HepG2 (cell line): ENCODE measurements around the gene TXNRD2. TPM values are rescaled to one million over a fixed set of nuclear protein-coding genes. Genes with fewer than 3 reads are reported as not detected.
A peak's percentile ranks its signal among the peaks of the same experiment; 100 is the strongest.

Experiments
- ARNT ChIP-seq: fragments of 450-650 bp; IDR thresholded peaks from 2 replicates; pipeline ENCODE4 v1.6.1; 2017
- ATF1 ChIP-seq: IDR thresholded peaks from 2 replicates; pipeline ENCODE4 v1.6.1; 2016; ENCODE audit warnings: mild to moderate bottlenecking, control low read depth
- IKZF1 ChIP-seq: fragments of 450-650 bp; IDR thresholded peaks from 2 replicates; pipeline ENCODE4 v1.7.1; 2016
- MLXIP ChIP-seq: sonication (generic); formaldehyde crosslinking; IDR thresholded peaks from 2 replicates; pipeline ENCODE4 v1.9.0; 2021; ENCODE audit warnings: missing genetic modification reagents, borderline replicate concordance
- MTA1 ChIP-seq: sonication (generic); formaldehyde crosslinking; IDR thresholded peaks from 2 replicates; pipeline ENCODE4 v1.4.0; 2020; ENCODE audit warnings: missing genetic modification reagents, mild to moderate bottlenecking, borderline replicate concordance
- PHF5A ChIP-seq: IDR thresholded peaks from one replicate; pipeline ENCODE4 v1.6.1; 2018; ENCODE audit warnings: low read depth, missing genetic modification reagents; ENCODE audit not compliant: unreplicated experiment
- RELA ChIP-seq: sonication (generic); formaldehyde crosslinking; IDR thresholded peaks from 2 replicates; pipeline ENCODE4 v1.4.0; 2020; ENCODE audit warnings: missing genetic modification reagents
- RFXANK ChIP-seq: IDR thresholded peaks from 2 replicates; pipeline ENCODE4 v1.6.1; 2016
- SMAD3 ChIP-seq: sonication (generic); formaldehyde crosslinking; IDR thresholded peaks from 2 replicates; pipeline ENCODE4 v1.4.0; 2020; ENCODE audit warnings: missing genetic modification reagents
- SOX13 ChIP-seq, 3 experiments: fragments of 450-650 bp in 1 of 3; sonication (generic) in 1 of 3; formaldehyde crosslinking in 1 of 3; IDR thresholded peaks in 2 of 3; conservative IDR thresholded peaks in 1 of 3; 2 replicates each; pipeline versions ENCODE4 v1.5.0 to v1.6.1; 2016 to 2020; ENCODE audit warnings: antibody characterized with exemption in 1 of 3, mild to moderate bottlenecking in 1 of 3, missing compliant biosample characterization in 1 of 3, missing genetic modification reagents in 1 of 3, moderate library complexity in 1 of 3
- SP4 ChIP-seq: sonication (generic); formaldehyde crosslinking; IDR thresholded peaks from 2 replicates; pipeline ENCODE4 v1.8.1; 2023; ENCODE audit warnings: mild to moderate bottlenecking, missing genetic modification reagents
- ZBTB33 ChIP-seq: sonication (generic); formaldehyde crosslinking; IDR thresholded peaks from 2 replicates; pipeline ENCODE4 v1.4.0; 2020; ENCODE audit warnings: missing genetic modification reagents
- ZNF510 ChIP-seq: sonication (generic); formaldehyde crosslinking; IDR thresholded peaks from 2 replicates; pipeline ENCODE4 v1.4.0; 2020; ENCODE audit warnings: low read depth, mild to moderate bottlenecking, missing genetic modification reagents
- ZNF597 ChIP-seq: sonication (generic); formaldehyde crosslinking; IDR thresholded peaks from 2 replicates; pipeline ENCODE4 v1.5.0; 2020; ENCODE audit warnings: missing genetic modification reagents
- ZNF770 ChIP-seq: sonication (generic); formaldehyde crosslinking; IDR thresholded peaks from 2 replicates; pipeline ENCODE4 v1.5.0; 2020; ENCODE audit warnings: mild to moderate bottlenecking, missing genetic modification reagents
- ZNF780A ChIP-seq: sonication (generic); formaldehyde crosslinking; IDR thresholded peaks from 2 replicates; pipeline ENCODE4 v1.8.0; 2022; ENCODE audit warnings: mild to moderate bottlenecking, missing genetic modification reagents, moderate library complexity
- ZSCAN29 ChIP-seq: sonication (generic); formaldehyde crosslinking; conservative IDR thresholded peaks from 2 replicates; pipeline ENCODE4 v1.4.0; 2020; ENCODE audit warnings: mild to moderate bottlenecking, missing genetic modification reagents
- polyA plus RNA-seq, 8 experiments: library from polyadenylated mRNA; depleted of rRNA in 3 of 8; stranded (reverse) in 7 of 8; unstranded in 1 of 8; fragments of >200 nt; fragmentation: Illumina TruSeq in 4 of 8; extraction: Trizol in 4 of 8; gene quantifications; 2 replicates each; pipeline versions ENCODE4 v1.2.1 to v1.2.3, GENCODE V29; 2011 to 2016; ENCODE audit warnings: low read depth in 4 of 8, missing spikeins in 1 of 8, mixed read lengths in 1 of 8; ENCODE audit not compliant: insufficient read depth in 1 of 8
- total RNA-seq, 5 experiments: library from RNA; depleted of rRNA; stranded (reverse); fragments of >200 nt; fragmentation: Illumina TruSeq; extraction: Trizol; gene quantifications; 2 replicates each; pipeline ENCODE4 v1.2.3, GENCODE V29; 2016; ENCODE audit warnings: low read depth in 1 of 5
- TF ChIP-seq, protein P1 (sequence below): sonication (generic); formaldehyde crosslinking; IDR thresholded peaks from 2 replicates; pipeline ENCODE4 v1.4.0; 2020; ENCODE audit warnings: missing genetic modification reagents

The TXNRD2 gene
- total and polyA plus RNA-seq, 2 of the 13 experiments (the other 11 are each of a cell fraction or from before 2014, with no cell fraction given): 17.5 to 18.6 TPM

DNA sequence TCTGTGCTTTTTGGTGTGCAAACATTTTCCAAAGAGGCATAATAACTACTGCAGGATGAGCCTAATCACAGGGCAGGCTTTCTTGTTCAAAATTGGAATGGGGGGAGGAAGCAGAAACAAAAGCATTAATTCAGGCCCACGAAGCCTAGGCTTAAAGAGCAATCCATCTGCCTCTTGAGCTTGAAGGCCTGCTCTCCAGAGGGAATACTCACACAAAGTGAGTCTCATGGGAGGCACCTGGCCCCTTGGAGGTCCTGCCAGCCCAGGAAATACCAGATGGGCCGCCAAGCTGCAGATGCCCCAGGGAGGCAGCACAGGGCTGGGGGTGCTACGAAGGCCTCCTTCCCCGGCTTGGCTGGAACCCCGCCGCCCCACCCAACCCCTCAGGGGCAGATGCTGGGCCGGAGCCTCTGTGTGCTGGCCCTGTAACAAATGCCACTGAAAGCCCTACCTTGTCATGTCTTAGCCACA is 39.3 kb downstream of the TXNRD2 start (continued):
- TF ChIP-seq ZBTB33 (CRISPR knock-in tag): 0 out of 2 replicates have a peak, but pooled peaks have one; percentile 30
- no peak for TF ChIP-seq MTA1 (CRISPR knock-in tag)
- TF ChIP-seq ZNF510 (CRISPR knock-in tag): no peak
- no peak for TF ChIP-seq SMAD3 (CRISPR knock-in tag)
- no peak for TF ChIP-seq SP4 (CRISPR knock-in tag)
- TF ChIP-seq RFXANK (CRISPR knock-in tag): no peak
- TF ChIP-seq ZNF597 (CRISPR knock-in tag): no peak
- TF ChIP-seq ZNF770 (CRISPR knock-in tag): peak; percentile 39
- TF ChIP-seq MLXIP (CRISPR knock-in tag): no peak
- TF ChIP-seq SOX13 (IDR thresholded peaks at IDR 0.05): no peak
- peak in 1 of 2 experiments; percentile 52; a peak in 2 of 4 replicates for TF ChIP-seq SOX13 (CRISPR knock-in tag; conservative IDR thresholded peaks at IDR 0.05 in 1 of 2, IDR thresholded peaks at IDR 0.05 in 1 of 2)
- TF ChIP-seq ZSCAN29 (CRISPR knock-in tag): no peak
- no peak for TF ChIP-seq ATF1 (CRISPR knock-in tag)
- TF ChIP-seq ARNT: no peak
- no peak for TF ChIP-seq IKZF1
- no peak for TF ChIP-seq ZNF780A (CRISPR knock-in tag)
- TF ChIP-seq, protein P1, sequence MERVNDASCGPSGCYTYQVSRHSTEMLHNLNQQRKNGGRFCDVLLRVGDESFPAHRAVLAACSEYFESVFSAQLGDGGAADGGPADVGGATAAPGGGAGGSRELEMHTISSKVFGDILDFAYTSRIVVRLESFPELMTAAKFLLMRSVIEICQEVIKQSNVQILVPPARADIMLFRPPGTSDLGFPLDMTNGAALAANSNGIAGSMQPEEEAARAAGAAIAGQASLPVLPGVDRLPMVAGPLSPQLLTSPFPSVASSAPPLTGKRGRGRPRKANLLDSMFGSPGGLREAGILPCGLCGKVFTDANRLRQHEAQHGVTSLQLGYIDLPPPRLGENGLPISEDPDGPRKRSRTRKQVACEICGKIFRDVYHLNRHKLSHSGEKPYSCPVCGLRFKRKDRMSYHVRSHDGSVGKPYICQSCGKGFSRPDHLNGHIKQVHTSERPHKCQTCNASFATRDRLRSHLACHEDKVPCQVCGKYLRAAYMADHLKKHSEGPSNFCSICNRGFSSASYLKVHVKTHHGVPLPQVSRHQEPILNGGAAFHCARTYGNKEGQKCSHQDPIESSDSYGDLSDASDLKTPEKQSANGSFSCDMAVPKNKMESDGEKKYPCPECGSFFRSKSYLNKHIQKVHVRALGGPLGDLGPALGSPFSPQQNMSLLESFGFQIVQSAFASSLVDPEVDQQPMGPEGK (CRISPR knock-in tag): 0 out of 2 replicates have a peak, but pooled peaks have one; percentile 29
- TF ChIP-seq PHF5A (CRISPR knock-in tag): no peak
- TF ChIP-seq RELA (CRISPR knock-in tag): no peak
